ENCODE data around the gene LIN37.
A peak's percentile ranks its signal among the peaks of the same experiment; 100 is the strongest.

LIN37 gene

GRCh38 chr19:35734889-35735288, 13.5 kb upstream of the LIN37 start:
- DNase-seq (ENCODE audit: low read depth) = no peak

GRCh38 chr19:35736913-35737886, 11.2 kb upstream of the LIN37 start:
- no peak for DNase-seq (ENCODE audit: low read depth)

DNA sequence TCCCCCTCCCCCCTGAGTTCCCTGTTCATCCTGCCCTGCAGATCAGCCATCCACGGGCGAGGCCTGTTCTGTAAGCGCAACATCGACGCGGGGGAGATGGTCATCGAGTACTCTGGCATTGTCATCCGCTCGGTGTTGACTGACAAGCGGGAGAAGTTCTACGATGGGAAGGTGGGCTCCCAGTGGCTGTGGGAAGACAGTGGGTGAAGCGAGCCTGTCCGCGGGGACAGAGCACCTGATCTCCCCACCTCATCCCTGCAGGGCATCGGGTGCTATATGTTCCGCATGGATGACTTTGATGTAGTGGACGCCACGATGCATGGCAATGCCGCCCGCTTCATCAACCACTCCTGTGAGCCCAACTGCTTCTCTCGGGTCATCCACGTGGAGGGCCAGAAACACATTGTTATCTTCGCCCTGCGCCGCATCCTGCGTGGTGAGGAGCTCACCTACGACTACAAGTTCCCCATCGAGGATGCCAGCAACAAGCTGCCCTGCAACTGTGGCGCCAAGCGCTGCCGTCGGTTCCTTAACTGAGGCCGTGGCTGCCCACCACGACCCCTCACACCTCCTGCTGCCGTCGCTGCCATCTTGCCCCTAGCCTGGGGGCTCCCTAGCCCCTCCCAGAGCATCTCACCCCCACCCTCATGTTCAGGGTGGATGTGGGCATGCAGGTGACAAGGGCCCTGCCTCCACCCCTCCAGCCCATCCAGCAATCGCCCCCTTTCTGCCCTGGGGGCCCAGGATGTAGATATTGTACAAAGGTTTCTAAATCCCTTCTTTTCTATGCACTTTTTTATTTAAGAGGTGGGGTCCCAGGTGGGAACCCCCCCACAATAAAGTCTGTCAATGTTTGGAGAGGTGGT, 10.1 kb upstream of the LIN37 start:
- no peak for DNase-seq (ENCODE audit: low read depth)

GRCh38 chr19:35738887-35739229, 9.5 kb upstream of the LIN37 start:
- no peak for DNase-seq (ENCODE audit: low read depth)

DNA sequence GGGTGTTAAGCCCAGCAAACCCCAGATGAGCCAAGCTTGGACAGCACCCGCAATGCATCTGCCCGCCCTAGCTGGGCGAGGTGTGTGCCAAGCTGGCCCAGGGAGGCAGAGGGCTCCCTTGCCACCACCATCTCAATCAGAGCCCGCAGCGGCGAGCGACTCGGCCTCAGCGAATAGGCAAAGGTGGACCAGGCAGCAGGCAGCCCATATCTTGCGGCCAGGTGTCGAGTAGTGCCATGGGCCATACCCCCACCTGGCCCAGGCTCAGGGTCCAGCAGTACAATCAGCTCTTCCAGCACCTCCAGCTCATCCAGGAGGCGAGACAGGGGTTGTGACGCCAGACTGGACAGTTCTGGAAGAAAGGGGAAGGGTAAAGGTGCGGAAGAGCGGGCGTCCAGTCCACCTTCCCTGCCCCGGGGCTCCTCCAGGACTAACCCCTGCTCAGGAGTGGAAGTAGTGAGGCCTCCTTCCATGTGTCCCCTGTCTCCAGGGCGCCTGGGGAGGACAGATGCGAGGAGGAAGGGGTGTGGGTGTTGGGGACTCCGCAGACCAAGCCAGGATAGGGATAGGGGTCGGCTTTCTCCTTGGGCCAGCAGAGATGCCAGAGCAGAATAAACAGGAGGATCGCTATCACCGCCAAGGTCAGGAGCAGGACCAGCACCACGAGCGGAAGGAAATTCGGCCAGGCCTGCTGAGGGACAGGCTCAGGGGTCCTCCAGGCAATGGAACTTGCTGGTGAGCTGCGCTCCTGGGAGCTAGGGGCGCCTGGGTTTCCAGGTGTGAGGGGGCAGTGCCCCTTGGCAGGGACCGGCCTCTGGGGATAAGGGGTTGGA, 8.9 kb upstream of the LIN37 start:
- DNase-seq (ENCODE audit: low read depth) = no peak

GRCh38 chr19:35740108-35740422, 8.3 kb upstream of the LIN37 start:
- no peak for DNase-seq (ENCODE audit: low read depth)

GRCh38 chr19:35740423-35741202, 7.8 kb upstream of the LIN37 start:
- peak; percentile 89 for DNase-seq (ENCODE audit: low read depth)

GRCh38 chr19:35741203-35741515, 7.2 kb upstream of the LIN37 start:
- no peak for DNase-seq (ENCODE audit: low read depth)

- DNase-seq (ENCODE audit: low read depth) = no peak
Observed at GRCh38 chr19:35742121-35742724, 6.2 kb upstream of the LIN37 start, which contains the start of gene IGFLR1. TSS of gene IGFLR1 (minus strand) at chr19:35742452. CDS start at chr19:35741180, 1,272 bp downstream.

- DNase-seq (ENCODE audit: low read depth) = no peak
Observed at GRCh38 chr19:35743640-35744429, 4.5 kb upstream of the LIN37 start.

DNA sequence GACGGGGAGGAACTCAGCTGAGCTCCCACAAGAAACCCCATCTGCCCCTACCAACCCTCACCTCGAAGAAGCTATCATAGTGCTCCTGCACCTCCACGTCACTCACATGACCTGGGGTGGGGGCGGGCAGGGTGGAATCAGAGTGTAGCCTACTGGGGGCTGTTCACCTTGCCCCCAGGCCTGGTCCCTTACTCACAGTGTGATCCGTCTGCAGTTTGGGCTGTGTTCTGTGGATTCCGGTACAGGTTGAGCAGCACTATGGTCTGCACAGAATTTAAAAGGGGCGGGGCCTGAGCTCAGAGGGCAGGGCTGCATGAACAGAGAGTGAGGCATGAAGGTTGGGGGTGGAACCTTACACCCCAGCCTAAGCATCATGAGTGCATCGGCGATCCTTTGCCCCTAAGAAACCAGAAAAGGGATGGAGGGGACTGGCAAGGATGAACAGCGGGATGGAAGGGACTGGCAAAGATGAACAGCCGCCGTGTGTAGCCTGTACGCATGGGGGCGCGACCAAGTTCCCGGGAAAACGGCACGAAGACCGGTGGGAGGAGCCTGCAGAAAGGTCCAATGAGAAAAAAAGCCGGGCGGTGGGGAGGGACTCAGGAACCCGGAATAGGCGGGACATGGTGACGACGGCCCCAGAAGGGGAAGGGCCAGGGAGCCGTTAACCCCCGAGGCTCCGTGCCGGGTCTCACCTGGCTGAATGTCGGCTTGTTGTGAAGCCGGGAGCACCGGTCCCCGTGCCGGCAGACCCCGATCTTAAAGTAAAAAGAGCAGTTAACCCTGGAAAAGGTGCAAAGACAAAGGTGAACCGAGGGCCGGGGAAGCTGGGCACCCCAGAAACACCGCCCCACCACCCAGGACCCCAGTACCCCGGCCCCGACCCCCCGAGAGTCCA, 3.7 kb upstream of the LIN37 start:
- DNase-seq (ENCODE audit: low read depth) = peak; percentile 86

DNA sequence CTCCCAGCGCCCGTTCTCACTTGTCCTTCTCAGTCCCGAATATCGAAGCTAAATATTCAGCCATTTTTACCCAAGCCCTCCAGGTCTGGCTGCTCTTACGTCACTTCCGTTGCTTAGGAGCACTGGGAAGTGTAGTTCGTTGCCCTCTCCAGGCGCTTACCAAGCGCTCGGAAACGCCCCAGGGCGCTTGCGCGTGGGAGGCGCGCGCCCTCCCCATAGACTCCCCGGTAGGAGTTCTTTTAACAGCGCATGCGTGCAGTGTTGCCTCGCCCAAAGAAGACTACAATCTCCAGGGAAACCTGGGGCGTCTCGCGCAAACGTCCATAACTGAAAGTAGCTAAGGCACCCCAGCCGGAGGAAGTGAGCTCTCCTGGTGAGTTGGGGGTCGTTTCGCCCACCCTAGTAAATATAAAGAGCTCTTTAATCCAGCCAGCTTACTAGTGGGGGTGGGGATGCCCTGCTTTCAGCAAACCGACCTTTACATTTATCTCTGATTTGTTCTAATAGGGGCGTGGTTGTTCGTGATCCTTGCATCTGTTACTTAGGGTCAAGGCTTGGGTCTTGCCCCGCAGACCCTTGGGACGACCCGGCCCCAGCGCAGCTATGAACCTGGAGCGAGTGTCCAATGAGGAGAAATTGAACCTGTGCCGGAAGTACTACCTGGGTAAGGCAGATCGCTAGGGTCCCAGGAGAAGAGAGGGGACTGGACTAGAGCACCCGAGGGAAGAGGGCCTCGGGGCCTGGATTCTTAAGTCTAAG, 2.9 kb upstream of the LIN37 start, which contains the start of the genes PSENEN and U2AF1L4:
Gene PSENEN, plus strand, starts transcription at position 324 of the 759 bp plus-strand sequence. Its CDS starts 280 bp downstream, at position 604.
Gene U2AF1L4, minus strand, starts transcription at position 91 of the 759 bp plus-strand sequence. Its CDS starts 27 bp downstream, at position 64.
- DNase-seq (ENCODE audit: low read depth) = peak; percentile 99

GRCh38 chr19:35746087-35746462, 2.3 kb upstream of the LIN37 start:
- DNase-seq (ENCODE audit: low read depth) = no peak

DNA sequence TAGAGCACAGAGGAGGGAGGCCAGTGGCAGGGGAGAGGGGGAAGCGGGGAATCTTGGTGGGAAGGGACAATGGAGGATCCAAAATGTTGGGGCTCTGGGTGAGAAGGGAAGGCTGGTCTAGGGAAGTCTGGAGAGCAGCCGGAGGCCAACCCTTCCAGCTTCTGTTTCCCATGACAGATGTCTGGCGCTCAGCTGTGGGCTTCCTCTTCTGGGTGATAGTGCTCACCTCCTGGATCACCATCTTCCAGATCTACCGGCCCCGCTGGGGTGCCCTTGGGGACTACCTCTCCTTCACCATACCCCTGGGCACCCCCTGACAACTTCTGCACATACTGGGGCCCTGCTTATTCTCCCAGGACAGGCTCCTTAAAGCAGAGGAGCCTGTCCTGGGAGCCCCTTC, 1.8 kb upstream of the LIN37 start:
- no peak for DNase-seq (ENCODE audit: low read depth)

GRCh38 chr19:35750167-35750566, 1.8 kb downstream of the LIN37 start:
- no peak for DNase-seq (ENCODE audit: low read depth)

DNA sequence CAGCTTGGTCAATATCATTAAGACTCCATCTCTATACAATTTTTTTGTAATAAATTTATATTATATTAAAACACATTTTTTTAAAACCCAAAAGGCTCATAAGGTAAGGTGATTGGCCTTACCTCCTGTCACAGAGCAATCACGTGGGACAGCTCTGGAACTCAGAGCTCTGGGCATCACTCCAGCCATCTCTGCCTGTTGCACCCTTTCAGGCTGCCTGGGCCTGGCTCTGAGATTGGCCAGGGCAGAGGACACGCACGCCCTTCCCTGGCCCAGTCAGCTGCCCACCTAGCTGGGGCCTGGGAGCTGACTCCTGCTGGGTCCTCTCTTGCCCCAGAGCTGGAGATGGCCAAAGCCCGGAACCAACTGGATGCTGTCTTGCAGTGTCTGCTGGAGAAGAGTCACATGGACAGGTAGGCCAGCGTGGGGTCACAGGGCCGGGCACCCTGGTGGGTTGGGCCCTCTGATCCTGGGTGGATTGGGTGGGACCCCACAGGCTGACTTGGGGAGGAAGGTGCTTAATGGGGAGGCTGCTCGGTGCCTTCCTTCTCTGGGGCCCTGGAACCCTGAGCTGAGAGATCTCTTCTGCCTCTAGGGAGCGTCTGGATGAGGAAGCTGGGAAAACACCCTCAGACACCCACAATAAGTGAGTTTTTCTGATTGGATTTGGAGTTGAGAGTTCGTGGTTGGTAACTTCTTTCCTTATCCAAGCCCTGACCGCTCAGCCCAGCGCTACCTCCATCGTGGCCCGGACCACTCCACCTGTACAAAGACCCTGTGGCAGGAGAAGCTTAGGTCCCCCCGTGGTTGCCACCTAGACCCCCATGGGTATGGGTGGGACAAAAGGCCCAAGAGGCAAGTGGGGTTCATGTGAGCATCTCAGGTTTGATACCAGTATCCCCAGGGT, 3.7 kb downstream of the LIN37 start:
- no peak for DNase-seq (ENCODE audit: low read depth)

- DNase-seq (ENCODE audit: low read depth) = no peak
Observed at GRCh38 chr19:35752746-35753350, 4.5 kb downstream of the LIN37 start.

Measured in CMK (cell line).